ENCODE data around the gene CCDC91. TPM values are rescaled to one million over a fixed set of nuclear protein-coding genes. Genes with fewer than 3 reads are reported as not detected.
"Not testable (repeated sequence)": the region's sequence is repeated elsewhere in the genome, so short reads cannot be mapped to it uniquely, and the experiment has no call there.

Gene CCDC91
- polyA plus RNA-seq, 1 donor from 2014 or later, result 11.6 TPM

- Histone ChIP-seq H2AFZ (ENCODE audit: low read depth, low read length) (no peak overlapping the region), H4K20me1 (ENCODE audit: insufficient read depth) (no peaks in the 10 kb centered on the region), H3K27me3 (ENCODE audit: insufficient read depth, low read depth, low read length) (no peaks in the 10 kb centered on the region), H3K36me3 (ENCODE audit: insufficient read depth, low read length) (no peaks in the 10 kb centered on the region), H3K4me2 (ENCODE audit: low read length) (no peak overlapping the region), H3K9me3 (ENCODE audit: low read length) (peaks cover 10% of the 10 kb centered on the region), H3K9me2 (ENCODE audit: insufficient read depth, low read length) (no peaks in the 10 kb centered on the region), H3K27ac (ENCODE audit: low read length) (no peak overlapping the region), H3K9ac (ENCODE audit: low read length) (no peak overlapping the region), H3F3A (ENCODE audit: insufficient read depth, low read length, poor library complexity, severe bottlenecking) (no peaks in the 10 kb centered on the region), H3K79me2 (replicated peaks; ENCODE audit: insufficient read depth, low read length) (no peaks in the 10 kb centered on the region), H3K4me3 (ENCODE audit: low read length) (no peak overlapping the region)
- no peak for TF ChIP-seq POLR2AphosphoS5 (IDR thresholded peaks at IDR 0.05)
- TF ChIP-seq REST (IDR thresholded peaks at IDR 0.05; ENCODE audit: borderline replicate concordance), result no peak
- TF ChIP-seq EP300 (conservative IDR thresholded peaks at IDR 0.05; ENCODE audit: poor library complexity, severe bottlenecking), result no peak
- no peak for TF ChIP-seq MXI1 (conservative IDR thresholded peaks at IDR 0.05; ENCODE audit: poor library complexity, severe bottlenecking)
- no peak for TF ChIP-seq RAD21 (conservative IDR thresholded peaks at IDR 0.05)
- TF ChIP-seq TAF1 (IDR thresholded peaks at IDR 0.05; ENCODE audit: low read depth), result no peak
- no peak for TF ChIP-seq SMC3 (conservative IDR thresholded peaks at IDR 0.05; ENCODE audit: poor library complexity)
- TF ChIP-seq CTCF (IDR thresholded peaks at IDR 0.05; ENCODE audit: poor library complexity, severe bottlenecking), result no peak
- TF ChIP-seq EZH2 (IDR thresholded peaks at IDR 0.05; ENCODE audit: borderline replicate concordance, insufficient read depth, low read length, poor library complexity, severe bottlenecking), result no peak
Observed at GRCh38 chr12:28374556-28374955, 184.3 kb downstream of the CCDC91 start.

GRCh38 chr12:28378736-28379135, 188.5 kb downstream of the CCDC91 start:
- Histone ChIP-seq H3K27me3 (ENCODE audit: insufficient read depth, low read depth, low read length) (no peaks in the 10 kb centered on the region), H3K27ac (ENCODE audit: low read length) (no peak overlapping the region), H3K9ac (ENCODE audit: low read length) (no peak overlapping the region), H3K79me2 (replicated peaks; ENCODE audit: insufficient read depth, low read length) (no peaks in the 10 kb centered on the region), H3K36me3 (ENCODE audit: insufficient read depth, low read length) (no peaks in the 10 kb centered on the region), H4K20me1 (ENCODE audit: insufficient read depth) (no peaks in the 10 kb centered on the region), H2AFZ (ENCODE audit: low read depth, low read length) (no peak overlapping the region), H3K4me3 (ENCODE audit: low read length) (no peak overlapping the region), H3K9me3 (ENCODE audit: low read length) (no peaks in the 10 kb centered on the region), H3K4me2 (ENCODE audit: low read length) (no peak overlapping the region), H3F3A (ENCODE audit: insufficient read depth, low read length, poor library complexity, severe bottlenecking) (no peaks in the 10 kb centered on the region), H3K9me2 (ENCODE audit: insufficient read depth, low read length) (no peaks in the 10 kb centered on the region)
- TF ChIP-seq MXI1 (conservative IDR thresholded peaks at IDR 0.05; ENCODE audit: poor library complexity, severe bottlenecking), result no peak
- TF ChIP-seq REST (IDR thresholded peaks at IDR 0.05; ENCODE audit: borderline replicate concordance), result no peak
- TF ChIP-seq POLR2AphosphoS5 (IDR thresholded peaks at IDR 0.05), result no peak
- TF ChIP-seq EZH2 (IDR thresholded peaks at IDR 0.05; ENCODE audit: borderline replicate concordance, insufficient read depth, low read length, poor library complexity, severe bottlenecking), result no peak

- H3K79me2 ChIP-seq (replicated peaks; ENCODE audit: insufficient read depth, low read length); H3K27me3 ChIP-seq (ENCODE audit: insufficient read depth, low read depth, low read length); H3K27ac ChIP-seq (ENCODE audit: low read length); H2AFZ ChIP-seq (ENCODE audit: low read depth, low read length); H3K9ac ChIP-seq (ENCODE audit: low read length); H3K9me3 ChIP-seq (ENCODE audit: low read length); H3K9me2 ChIP-seq (ENCODE audit: insufficient read depth, low read length); H3K4me3 ChIP-seq (ENCODE audit: low read length); H3F3A ChIP-seq (ENCODE audit: insufficient read depth, low read length, poor library complexity, severe bottlenecking); H3K36me3 ChIP-seq (ENCODE audit: insufficient read depth, low read length); H4K20me1 ChIP-seq (ENCODE audit: insufficient read depth); H3K4me2 ChIP-seq (ENCODE audit: low read length): not testable (repeated sequence)
Observed at GRCh38 chr12:28379779-28380178, 189.5 kb downstream of the CCDC91 start.

All from neural cell (in vitro differentiated cells).